ENCODE measurements around the gene UNC45B.
"Not testable (repeated sequence)": the region's sequence is repeated elsewhere in the genome, so short reads cannot be mapped to it uniquely, and the experiment has no call there.

The UNC45B gene

GRCh38 chr17:35185849-35186248 is 38.2 kb downstream of the UNC45B start:
- no peak overlapping the region for H3K4me3 ChIP-seq (ENCODE audit: low read depth, low read length)
- no peak for TF ChIP-seq CTCF (IDR thresholded peaks at IDR 0.05; ENCODE audit: low read depth, low read length)

- TF ChIP-seq CTCF (IDR thresholded peaks at IDR 0.05; ENCODE audit: low read depth, low read length): no peak
Observed at GRCh38 chr17:35187481-35187880, 39.9 kb downstream of the UNC45B start.

GRCh38 chr17:35188111-35188510 is 40.5 kb downstream of the UNC45B start:
- no peak for TF ChIP-seq CTCF (IDR thresholded peaks at IDR 0.05; ENCODE audit: low read depth, low read length)
- no peak overlapping the region for H3K4me3 ChIP-seq (ENCODE audit: low read depth, low read length)

More at GRCh38 chr17:35187481-35187880, 39.9 kb downstream of the UNC45B start:
- H3K4me3 ChIP-seq (ENCODE audit: low read depth, low read length): no peak overlapping the region

GRCh38 chr17:35189291-35189690 is 41.7 kb downstream of the UNC45B start:
- no peak for TF ChIP-seq CTCF (IDR thresholded peaks at IDR 0.05; ENCODE audit: low read depth, low read length)
- no peak overlapping the region for H3K4me3 ChIP-seq (ENCODE audit: low read depth, low read length)

GRCh38 chr17:35191001-35191695 is 43.5 kb downstream of the UNC45B start:
- no peak for TF ChIP-seq CTCF (IDR thresholded peaks at IDR 0.05; ENCODE audit: low read depth, low read length)

GRCh38 chr17:35192708-35193107 is 45.1 kb downstream of the UNC45B start:
- no peak for TF ChIP-seq CTCF (IDR thresholded peaks at IDR 0.05; ENCODE audit: low read depth, low read length)
- H3K4me3 ChIP-seq (ENCODE audit: low read depth, low read length): no peak overlapping the region

More at GRCh38 chr17:35191001-35191695, 43.5 kb downstream of the UNC45B start:
- no peak overlapping the region for H3K4me3 ChIP-seq (ENCODE audit: low read depth, low read length)

GRCh38 chr17:35194001-35194400 is 46.4 kb downstream of the UNC45B start, which contains the start of gene SLC35G3:
Gene SLC35G3, minus strand, starts transcription at chr17:35194393. Its CDS starts 86 bp downstream, at chr17:35194307.
- not testable (repeated sequence) for H3K4me3 ChIP-seq (ENCODE audit: low read depth, low read length)

GRCh38 chr17:35195062-35195461 is 47.4 kb downstream of the UNC45B start:
- not testable (repeated sequence) for H3K4me3 ChIP-seq (ENCODE audit: low read depth, low read length)

GRCh38 chr17:35202582-35202981 is 55.0 kb downstream of the UNC45B start:
- not testable (repeated sequence) for H3K4me3 ChIP-seq (ENCODE audit: low read depth, low read length)
